ENCODE results near the gene PSTPIP1.

Gene PSTPIP1

GRCh38 chr15:77032052-77032646 lies 37.2 kb downstream of the PSTPIP1 start:
- no peak for DNase-seq (ENCODE audit: low read depth)
- in situ Hi-C loops (cut with HindIII; ENCODE audit: low sequenced_read_pairs): no loop called here
- H3K4me3 ChIP-seq (ENCODE audit: low read depth, low read length): no peak overlapping the region
- TF ChIP-seq CTCF (IDR thresholded peaks at IDR 0.05; ENCODE audit: low read depth, low read length, missing control alignments): no peak

- in situ Hi-C loops (cut with HindIII; ENCODE audit: low sequenced_read_pairs): no loop called here
- no peak overlapping the region for H3K4me3 ChIP-seq (ENCODE audit: low read depth, low read length)
- DNase-seq (ENCODE audit: low read depth): no peak
- no peak for TF ChIP-seq CTCF (IDR thresholded peaks at IDR 0.05; ENCODE audit: low read depth, low read length, missing control alignments)
These were observed 37.9 kb downstream of the PSTPIP1 start for GRCh38 chr15:77032647-77033416.

GRCh38 chr15:77033417-77033728 lies 38.4 kb downstream of the PSTPIP1 start:
- no peak overlapping the region for H3K4me3 ChIP-seq (ENCODE audit: low read depth, low read length)
- TF ChIP-seq CTCF (IDR thresholded peaks at IDR 0.05; ENCODE audit: low read depth, low read length, missing control alignments): no peak
- in situ Hi-C loops (cut with HindIII; ENCODE audit: low sequenced_read_pairs): no loop called here
- no peak for DNase-seq (ENCODE audit: low read depth)

- no peak for DNase-seq (ENCODE audit: low read depth)
- no peak overlapping the region for H3K4me3 ChIP-seq (ENCODE audit: low read depth, low read length)
- TF ChIP-seq CTCF (IDR thresholded peaks at IDR 0.05; ENCODE audit: low read depth, low read length, missing control alignments): no peak
- in situ Hi-C loops (cut with HindIII; ENCODE audit: low sequenced_read_pairs): no loop called here
These were observed 39.1 kb downstream of the PSTPIP1 start for GRCh38 chr15:77033729-77034671.

- DNase-seq (ENCODE audit: low read depth): no peak
- no peak overlapping the region for H3K4me3 ChIP-seq (ENCODE audit: low read depth, low read length)
- TF ChIP-seq CTCF (IDR thresholded peaks at IDR 0.05; ENCODE audit: low read depth, low read length, missing control alignments): peak; percentile 58
- in situ Hi-C loops (cut with HindIII; ENCODE audit: low sequenced_read_pairs): no loop called here
These were observed 40.0 kb downstream of the PSTPIP1 start for GRCh38 chr15:77034695-77035489.

- TF ChIP-seq CTCF (IDR thresholded peaks at IDR 0.05; ENCODE audit: low read depth, low read length, missing control alignments): no peak
- no peak overlapping the region for H3K4me3 ChIP-seq (ENCODE audit: low read depth, low read length)
- in situ Hi-C loops (cut with HindIII; ENCODE audit: low sequenced_read_pairs): no loop called here
- DNase-seq (ENCODE audit: low read depth): no peak
These were observed 40.7 kb downstream of the PSTPIP1 start for GRCh38 chr15:77035584-77035983.

Data from astrocyte of the cerebellum (primary cell).